HG02840 (cell line): ENCODE measurements around the gene ZDHHC5.

Source experiments
- ATAC-seq: cut with Tn5 transposase; IDR thresholded peaks from one replicate; pipeline ENCODE4 v1.9.1; 2021; ENCODE audit warnings: mild to moderate bottlenecking, moderate library complexity, moderate number of reproducible peaks; ENCODE audit not compliant: unreplicated experiment, low FRiP score

Gene ZDHHC5

GRCh38 chr11:57667736-57668433, at the start of gene ZDHHC5:
Gene ZDHHC5 (plus strand): TSS chr11:57668114. CDS start chr11:57673091, 4,977 bp downstream.
- ATAC-seq = peak; percentile 84

GRCh38 chr11:57618438-57618837, 49.5 kb upstream of the ZDHHC5 start:
- no peak for ATAC-seq

- no peak for ATAC-seq
These were observed 48.6 kb upstream of the ZDHHC5 start for GRCh38 chr11:57619331-57619730.

GRCh38 chr11:57620467-57620866, 47.4 kb upstream of the ZDHHC5 start:
- ATAC-seq = no peak

GRCh38 chr11:57622263-57622662, 45.7 kb upstream of the ZDHHC5 start:
- no peak for ATAC-seq

GRCh38 chr11:57624864-57625263, 43.0 kb upstream of the ZDHHC5 start:
- ATAC-seq = no peak

GRCh38 chr11:57626895-57627294, 41.0 kb upstream of the ZDHHC5 start:
- no peak for ATAC-seq

GRCh38 chr11:57630171-57630570, 37.7 kb upstream of the ZDHHC5 start:
- ATAC-seq = no peak

- no peak for ATAC-seq
These were observed 35.8 kb upstream of the ZDHHC5 start for GRCh38 chr11:57632116-57632515.

- ATAC-seq = no peak
These were observed 34.4 kb upstream of the ZDHHC5 start for GRCh38 chr11:57633394-57634070.

- ATAC-seq = no peak
These were observed 33.6 kb upstream of the ZDHHC5 start for GRCh38 chr11:57634311-57634710.

- no peak for ATAC-seq
These were observed 32.7 kb upstream of the ZDHHC5 start for GRCh38 chr11:57635246-57635645.

GRCh38 chr11:57637626-57638004, 30.3 kb upstream of the ZDHHC5 start:
- ATAC-seq = no peak

- no peak for ATAC-seq
These were observed 29.7 kb upstream of the ZDHHC5 start for GRCh38 chr11:57638005-57638781.

GRCh38 chr11:57638811-57639320, 29.0 kb upstream of the ZDHHC5 start:
- no peak for ATAC-seq

- ATAC-seq = no peak
These were observed 28.4 kb upstream of the ZDHHC5 start for GRCh38 chr11:57639321-57640067.

- ATAC-seq = no peak
These were observed 27.7 kb upstream of the ZDHHC5 start for GRCh38 chr11:57640068-57640800.

GRCh38 chr11:57641011-57641807, 26.7 kb upstream of the ZDHHC5 start:
- ATAC-seq = no peak

GRCh38 chr11:57643802-57644201, 24.1 kb upstream of the ZDHHC5 start:
- ATAC-seq = no peak
